ENCODE measurements around the gene UBE2N.
"Not testable (repeated sequence)": the region's sequence is repeated elsewhere in the genome, so short reads cannot be mapped to it uniquely, and the experiment has no call there.

The UBE2N gene

DNA sequence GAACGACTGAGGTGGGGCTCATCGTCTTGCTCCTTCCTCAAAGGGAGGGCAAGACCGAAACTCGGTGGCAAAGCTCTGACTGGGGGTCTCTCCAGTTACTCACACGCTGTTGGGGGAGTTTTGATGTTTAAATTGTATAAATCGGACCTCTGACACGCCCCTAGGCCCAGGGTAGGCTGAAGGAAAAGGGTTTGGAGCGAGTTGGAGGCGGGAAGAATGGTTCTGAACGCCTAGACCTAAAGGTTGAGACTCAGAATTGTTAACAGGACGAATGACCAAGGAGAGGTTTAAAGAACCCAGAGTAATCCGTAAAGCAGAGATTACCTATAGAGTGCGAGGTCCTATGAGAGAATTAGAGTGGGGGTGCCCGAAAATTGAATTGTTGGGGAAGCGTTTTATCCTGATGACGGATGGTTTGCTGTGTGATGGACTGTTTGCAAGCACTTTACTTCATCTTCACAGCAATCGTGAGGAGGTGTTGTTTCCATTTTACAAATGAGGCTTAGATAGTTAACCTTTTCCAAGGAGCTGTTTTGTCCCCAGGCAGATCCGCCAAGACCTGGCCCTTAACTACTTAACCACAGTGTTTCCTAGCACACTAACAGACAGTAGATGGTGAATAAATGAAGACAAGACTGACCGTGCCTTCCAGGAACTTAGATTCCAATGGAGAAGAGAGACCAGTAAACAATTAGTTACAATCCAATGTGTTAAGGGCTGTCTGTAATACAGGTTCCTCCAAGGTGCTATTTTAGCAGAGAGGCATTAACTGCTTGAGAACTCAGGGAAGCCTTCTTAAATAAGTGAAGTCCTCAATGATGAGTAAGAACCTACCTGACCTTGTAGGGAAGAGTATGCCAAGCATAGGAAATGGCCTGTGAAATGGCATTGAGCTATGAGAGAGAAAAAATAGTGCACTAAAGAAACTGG lies 929 bp upstream of the UBE2N start:
- DNase-seq, result no peak

DNA sequence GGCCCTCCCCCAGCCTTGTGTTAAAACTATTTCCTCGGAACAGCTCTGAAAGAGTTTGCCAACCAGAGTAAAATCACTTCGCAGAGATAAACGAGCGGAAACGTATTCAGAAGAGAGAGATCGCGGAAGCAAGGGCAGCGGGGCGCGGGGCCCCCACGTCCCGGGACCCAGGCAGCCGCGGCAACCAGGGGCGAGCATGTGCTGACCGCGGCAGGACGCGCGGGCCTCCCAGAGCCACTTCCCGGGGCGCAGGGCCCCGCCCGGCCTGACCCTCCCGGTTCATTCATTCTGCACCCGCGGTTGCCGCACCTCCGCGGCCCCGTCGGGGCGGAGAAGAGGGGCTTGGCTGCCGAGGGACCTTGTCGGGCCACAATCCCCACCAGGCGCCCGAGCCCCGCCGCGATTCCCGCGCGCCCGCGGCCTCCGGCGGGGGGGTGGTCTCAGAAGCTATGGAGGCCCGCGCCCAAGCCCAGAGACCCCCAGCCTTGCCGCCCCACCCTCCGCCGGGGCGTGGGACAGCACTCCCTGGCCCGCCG lies 598 bp downstream of the UBE2N start:
- DNase-seq, result no peak

DNA sequence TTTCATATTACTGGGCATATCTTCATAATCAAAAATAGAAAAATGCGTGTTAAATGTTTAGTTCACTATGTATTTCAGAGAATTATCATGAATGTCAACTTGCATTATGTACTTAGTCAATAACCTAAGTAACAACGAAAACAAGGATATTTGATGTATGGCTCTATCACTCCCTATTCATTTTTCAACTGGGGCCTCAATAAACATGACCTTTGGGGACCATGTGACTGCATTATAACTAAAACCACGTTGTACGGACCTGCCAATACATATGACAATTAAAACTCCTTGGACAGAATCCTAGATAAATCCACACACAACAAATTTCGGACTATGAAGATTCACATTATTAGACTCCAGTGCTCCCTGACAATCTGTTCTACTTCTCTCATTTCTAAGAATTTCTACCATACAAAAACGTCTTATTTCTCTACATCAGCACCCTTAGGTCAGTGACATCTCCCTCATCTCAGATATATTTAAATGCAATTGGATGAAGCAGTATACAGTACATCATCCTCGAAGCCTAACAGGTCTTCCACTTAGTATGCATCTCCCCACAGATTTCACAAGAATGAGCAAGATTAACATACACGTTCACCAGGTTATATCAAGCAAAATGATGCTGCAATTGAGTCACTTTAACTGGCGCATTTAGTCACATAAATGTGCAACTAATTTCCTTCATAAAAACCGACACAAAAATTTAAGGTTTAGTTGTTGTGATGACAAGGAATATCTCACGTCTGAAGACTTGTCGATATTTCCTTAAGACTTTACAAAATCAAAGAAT lies 1.5 kb downstream of the UBE2N start:
- DNase-seq, result no peak

DNA sequence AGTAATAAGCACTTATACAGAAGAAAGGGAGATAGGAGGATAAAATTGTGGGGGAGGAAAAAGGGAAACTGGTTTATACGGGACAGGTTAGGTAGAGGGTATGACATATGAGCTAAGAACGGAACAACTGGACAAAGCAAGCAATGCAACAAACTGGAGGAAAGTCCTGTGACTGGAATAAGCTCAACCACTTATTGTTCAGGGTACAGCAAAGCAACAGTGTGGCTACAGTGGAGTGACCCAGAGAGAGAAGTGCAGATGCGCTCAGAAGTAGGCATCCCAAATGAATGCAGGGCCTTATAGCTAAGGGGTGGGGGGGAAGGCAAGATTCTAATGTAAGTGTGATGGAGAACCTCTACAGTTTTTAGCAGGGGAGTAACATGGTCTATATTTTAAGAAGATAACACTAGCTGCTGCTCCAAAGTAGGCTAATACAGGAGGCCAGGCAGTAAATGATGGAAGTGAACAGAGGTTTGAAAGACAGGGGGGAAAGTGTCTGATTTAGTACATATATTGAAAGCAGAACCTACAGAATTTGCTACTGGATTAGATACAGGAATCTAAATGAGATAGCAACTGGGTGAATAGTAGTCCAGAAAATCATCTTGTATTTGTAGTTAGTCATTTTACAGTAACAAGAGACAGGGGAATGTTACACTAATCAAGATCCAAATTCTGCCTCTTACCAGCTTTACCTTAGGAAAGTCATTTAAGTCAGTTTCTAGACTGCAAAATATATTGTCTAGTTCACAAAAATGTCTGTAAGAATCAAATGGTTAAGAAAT lies 3.3 kb downstream of the UBE2N start:
- no peak for DNase-seq

DNA sequence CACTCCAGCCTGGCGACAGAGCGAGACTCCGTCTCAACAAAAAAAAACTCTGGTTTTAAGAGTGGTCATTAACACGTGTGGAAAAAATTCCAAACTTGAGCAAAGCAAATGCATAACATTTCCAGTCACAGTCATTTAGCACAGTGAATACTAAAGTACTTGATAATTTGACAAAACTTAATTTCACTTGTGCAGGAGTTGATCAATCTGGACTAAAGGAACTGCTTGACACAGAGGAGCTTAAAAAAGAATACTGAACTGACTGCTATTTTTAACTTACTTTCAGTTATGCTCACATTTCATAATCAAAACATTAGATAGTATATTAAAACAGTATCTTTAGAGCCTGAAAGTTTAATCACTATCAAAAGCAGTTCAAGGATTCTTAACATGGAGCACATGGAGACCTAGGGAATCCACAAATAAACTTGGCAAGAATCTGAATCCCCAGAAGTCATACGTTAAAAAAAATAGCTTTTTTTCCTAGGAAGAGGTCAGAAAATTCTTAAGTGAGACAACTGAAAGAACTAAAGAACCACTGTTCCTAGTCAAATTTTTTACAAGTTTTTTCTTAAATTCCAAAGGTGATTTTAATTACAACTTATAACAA lies 7.4 kb downstream of the UBE2N start:
- DNase-seq, result no peak

DNA sequence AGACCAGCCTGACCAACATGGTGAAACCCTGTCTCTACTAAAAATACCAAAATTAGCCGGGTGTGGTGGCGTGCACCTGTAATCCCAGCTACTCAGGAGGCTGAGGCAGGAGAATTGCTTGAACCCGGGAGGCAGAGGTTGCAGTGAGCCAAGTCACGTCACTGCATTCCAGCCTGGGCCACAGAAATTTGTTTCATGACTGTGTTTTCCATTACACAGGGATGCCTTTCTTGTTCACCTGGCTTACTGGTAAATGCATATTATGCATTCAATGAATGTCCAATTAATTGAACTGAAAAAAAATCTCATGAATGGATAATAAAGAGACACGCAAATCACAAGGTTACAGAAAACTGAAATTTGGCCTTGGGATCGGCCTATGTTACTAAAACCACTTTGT lies 9.7 kb downstream of the UBE2N start:
- DNase-seq, result not testable (repeated sequence)

DNA sequence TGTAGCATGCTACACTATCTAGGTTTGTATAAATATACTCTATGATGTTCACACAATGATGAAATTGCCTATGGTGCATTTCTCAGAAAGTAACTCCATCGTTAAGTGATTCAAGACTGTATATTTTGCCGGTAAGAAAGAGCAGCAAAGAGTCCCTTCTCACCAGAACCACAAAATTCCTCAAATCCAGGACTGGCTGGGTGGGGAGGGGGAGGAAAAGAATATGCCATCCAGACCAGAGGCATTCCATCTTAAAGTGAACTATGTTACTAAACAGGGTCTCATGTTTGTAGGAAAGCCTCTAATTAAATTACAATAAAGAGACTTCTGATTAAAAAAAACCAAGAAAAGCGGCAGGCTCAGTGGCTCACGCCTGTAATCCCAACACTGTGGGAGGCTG lies 11.5 kb downstream of the UBE2N start:
- DNase-seq, result no peak

DNA sequence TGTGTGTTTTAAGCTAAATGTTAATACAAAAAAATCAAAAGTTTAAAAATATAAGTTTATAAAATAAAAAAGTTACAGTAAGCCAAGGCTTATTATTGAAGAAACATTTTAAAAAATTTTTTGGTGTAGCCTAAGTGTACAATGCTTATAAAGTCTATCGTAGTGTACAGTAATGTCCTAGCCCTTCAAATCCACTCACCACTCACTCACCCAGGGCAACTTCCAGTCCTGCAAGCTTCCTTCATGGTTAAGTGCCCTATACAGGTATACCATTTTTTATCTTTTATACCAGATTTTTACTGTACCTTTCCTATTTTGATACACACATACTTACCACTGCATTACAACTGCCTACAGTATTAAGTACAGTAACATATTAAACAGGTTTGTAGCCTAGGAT lies 11.9 kb downstream of the UBE2N start:
- no peak for DNase-seq

DNA sequence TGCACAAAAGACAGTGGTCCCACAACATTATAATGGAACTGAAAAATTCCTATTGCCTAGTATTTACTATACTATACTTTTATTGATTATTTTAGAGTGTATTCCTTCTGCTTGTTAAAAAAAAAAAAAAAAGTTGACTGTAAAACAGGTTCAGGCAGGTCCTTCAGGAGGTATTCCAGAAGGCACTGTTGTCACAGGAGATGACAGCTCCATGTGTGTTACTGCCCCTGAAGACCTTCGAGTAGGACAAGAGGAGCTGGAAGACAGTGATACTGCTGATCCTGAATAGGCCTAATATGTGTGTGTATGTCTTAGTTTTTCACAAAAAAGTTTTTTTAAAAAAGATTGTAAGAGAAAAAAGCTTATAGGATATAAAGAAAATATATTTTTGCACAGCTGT lies 12.3 kb downstream of the UBE2N start:
- no peak for DNase-seq

DNA sequence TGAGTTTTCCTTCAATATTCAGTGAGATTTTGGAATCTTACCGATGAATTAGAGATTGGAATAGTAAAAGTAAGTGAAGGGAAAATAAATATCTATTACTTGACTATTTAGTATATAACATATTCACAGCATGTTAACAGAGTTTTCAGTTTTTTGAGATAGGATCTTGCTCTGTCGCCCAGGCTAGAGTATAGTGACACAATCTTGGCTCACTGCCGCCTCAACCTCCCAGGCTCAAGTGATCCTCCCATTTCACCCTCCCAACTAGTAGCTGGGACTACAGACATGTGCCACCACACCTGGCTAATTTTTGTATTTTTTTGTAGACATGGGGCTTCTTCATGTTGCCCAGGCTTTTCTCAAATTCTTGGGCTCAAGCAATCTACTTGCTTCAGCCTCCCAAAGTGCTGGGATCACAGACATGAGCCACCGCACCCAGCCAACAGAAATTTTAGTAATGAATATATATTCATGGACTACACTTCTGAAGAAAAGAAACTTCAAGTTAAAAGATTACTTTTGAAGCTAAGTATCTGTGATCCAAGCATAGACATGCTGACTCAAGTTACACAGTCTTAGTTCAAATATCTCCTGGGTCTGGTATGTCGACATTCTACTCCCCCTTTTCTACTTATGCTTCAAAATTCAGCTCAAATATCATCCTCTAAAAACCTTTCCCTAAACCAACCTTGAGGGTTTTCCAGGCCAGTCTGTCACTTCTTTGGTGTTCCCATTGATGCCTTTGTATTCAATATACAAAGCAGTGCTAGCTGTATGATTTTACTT lies 13.8 kb downstream of the UBE2N start:
- no peak for DNase-seq

DNA sequence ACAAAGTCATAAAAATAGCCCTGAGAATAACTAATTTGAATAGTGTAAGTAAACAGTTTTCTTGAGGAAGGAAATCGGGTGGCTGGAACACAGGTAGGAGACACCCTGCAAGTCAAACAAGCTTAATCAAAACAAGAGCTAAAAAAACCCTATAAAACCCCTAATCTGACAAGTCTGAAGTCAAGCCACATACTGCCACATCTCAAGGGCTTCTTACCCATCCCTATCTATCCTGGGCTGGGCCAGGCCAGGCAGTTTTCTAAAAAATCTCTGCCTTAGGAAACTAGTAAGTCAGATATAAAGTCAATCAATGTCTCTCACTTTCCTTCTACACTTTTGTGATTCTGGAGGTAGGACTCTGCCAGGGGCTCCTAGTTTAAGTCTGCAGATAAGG lies 15.3 kb downstream of the UBE2N start:
- no peak for DNase-seq

DNA sequence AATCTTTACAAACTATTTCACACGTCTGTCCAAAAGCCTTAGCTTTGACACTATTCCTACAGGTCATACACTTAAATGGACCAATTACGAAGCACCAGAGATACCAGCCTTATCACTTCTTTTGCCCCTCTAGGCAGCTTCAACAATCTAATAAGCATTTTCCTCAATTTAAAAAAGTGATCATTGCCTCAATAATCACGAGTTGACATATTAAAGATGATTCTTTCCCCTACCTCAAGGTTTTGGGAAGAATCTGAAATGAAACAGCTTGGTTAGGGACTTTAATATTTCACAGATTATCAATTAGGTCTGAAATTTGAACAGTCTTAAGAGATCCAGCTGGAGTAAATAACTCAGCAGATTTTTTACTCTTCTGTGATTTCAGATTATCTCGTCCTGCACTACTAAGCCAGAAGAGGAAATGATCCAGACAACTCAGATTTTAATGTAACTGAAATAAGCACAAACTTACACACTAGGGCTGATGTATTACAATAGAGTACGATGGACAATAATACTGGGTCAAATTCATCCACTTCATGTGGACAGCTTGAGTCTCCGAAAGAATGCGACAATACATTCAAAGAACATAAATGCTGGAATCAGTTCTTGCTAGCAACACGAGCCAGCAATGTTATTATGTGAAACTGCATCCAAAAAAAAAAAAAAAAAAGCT lies 15.9 kb downstream of the UBE2N start:
- DNase-seq, result no peak

DNA sequence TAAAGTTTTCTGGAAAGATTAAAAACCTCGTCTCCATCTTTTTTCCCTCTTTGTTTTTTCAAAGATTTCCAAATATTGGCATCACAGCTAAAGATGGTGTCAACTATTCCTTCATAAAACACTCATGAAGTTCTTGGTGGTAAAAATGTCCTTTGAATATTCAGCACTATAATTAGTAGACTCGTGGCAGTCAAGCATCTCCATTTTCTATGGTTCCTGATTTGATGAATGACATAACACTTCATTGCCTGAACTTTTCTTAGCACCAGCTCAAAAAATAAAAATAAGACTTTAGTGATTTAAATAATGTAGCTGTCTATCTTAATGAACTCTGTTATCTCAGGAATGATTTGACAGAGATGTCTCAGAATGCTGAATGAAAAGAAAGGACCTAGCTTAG lies 19.7 kb downstream of the UBE2N start:
- no peak for DNase-seq

DNA sequence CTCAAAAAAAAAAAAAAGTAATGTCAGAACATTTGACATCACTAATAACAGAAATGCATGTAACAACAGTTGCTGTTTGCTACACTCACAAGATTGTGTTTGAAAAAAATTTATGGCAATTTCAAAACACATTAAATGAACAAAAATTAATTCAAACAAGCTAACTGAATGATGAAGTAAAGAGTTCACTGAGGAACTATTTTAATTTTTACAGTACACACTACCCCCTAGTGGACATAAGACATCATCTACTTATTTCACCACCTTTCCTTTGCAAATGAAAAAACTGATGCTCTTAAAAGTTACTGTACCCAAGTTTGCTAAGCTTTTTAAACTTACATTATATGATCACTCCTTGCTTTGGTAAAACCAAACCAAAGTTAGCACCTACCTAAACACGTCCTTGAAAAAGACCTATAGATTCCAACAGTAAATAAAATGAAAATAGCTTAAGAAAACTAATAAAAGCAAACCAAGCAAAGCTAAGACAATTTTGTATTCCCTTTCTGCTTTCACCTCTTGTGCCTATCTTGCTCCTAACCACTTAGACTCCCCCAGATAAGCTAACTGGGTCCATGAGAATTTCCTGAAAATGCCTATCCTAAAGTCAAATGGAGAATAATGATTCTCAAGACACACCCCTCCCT lies 22.2 kb downstream of the UBE2N start:
- no peak for DNase-seq

DNA sequence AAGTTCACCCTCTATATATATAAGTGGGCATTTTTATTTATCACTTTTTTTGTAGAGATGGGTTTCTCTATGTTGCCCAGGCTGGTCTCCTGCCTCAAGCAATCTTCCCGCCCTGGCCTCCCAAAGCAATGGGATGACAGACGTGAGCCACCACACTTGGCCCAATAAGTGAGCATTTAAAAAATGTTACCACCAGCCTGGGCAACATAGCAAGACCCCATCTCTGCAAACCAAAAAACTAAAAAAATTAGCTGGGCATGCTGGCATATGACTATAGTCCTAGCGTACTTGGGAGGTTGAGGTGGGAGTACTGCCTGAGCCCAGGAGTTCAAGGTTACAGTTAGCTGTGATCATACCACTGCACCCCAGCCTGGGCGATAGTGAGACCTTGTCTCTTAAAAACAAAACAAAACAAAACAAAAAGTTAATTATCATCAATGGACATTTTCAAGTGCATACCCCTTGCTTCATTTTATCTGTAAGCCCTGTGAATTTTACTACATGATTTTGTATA lies 23.7 kb downstream of the UBE2N start:
- DNase-seq, result no peak

DNA sequence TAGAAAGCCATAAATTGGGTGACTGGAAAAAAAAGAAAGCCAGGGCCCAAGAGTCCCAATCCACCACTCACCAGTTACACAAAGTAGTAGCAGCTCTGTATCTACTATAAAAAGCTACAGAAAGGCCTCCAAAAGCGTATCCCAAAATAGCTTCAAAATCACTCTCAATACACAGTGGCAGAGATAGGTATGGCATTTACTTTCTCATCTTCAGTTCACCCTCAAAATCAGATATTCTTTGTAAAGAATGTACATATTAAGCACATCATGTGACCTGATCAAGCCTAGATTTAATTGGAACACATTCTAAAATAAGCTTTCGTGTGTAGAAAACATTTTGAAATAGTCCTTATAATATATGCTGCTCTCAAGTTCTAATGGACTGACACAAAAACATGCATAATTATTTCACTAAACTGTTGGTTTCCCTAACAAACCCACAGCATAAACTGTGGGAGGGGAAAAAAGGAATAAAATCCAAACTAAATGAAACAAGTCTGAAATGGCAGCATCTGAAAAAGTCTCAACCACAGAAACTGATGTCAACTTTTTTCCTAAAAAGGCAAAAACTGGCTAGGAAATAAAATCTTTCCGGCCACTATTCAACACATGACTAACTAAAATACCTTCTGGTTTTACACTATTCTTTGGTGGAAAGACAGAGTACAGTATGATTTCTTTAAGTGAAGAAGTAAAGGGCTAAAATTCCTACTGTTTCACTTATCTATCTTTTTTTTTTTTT lies 25.9 kb downstream of the UBE2N start:
- DNase-seq, result no peak

DNA sequence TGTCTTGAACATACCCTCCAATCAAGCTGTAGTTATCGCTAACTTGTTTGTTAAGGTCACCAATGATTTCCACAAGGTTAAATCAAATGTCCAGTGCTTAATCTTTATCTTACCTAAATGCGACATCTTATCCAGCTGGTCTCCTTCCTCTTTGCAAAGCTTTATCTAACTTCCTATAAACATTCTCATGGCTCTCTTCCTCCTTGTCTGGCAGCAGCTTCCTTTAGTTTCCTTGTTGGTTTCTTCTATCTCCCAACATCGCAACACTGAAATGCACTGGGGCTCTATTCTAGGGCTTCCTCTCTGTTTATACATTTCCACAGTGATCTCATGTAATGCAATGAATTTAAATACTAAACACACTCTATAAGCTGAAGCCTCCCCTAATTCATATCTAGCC lies 28.7 kb downstream of the UBE2N start:
- DNase-seq, result no peak

DNA sequence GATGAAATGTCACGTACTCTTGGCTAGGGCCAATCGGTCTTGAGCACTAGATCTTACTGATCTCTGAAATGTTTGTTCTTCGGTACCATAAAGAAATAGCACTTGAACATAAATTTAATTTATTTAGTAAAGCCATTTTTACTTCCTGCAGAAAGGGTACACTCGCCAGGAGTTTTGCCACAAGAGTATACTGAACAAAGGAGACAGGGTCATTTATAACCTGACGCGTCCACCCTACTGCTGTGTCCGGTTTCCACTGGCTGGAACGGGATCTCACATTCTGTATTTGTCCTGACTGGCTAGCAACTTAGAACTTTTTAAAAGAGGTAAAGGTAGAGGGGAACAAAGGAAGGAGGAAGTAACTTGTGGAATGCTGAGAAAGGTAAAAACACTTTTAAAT lies 29.4 kb downstream of the UBE2N start:
- DNase-seq, result not testable (repeated sequence)

DNA sequence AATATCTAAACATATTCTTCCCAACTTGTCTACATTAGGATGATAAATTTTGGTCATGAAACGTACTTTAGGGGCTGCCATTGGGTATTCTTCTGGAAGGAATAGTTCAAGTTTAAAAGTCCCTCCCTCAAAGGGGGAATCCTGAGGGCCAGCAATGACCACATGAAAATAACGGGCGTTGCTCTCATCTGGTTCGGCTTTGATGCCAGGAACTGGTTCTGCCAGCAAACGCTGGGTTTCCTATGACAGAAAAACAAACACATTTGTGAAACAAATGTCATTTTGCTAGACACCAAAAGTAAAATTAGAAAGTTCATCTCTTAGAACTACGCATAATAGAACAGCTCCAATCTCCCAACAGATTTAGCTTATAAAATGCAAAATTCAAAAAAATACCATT lies 30.7 kb downstream of the UBE2N start:
- DNase-seq, result not testable (repeated sequence)
